Testis (tissue), 3 donors: Measurements from ENCODE around the gene BARX1. TPM values are rescaled to one million over a fixed set of nuclear protein-coding genes. Genes with fewer than 3 reads are reported as not detected.

Source experiments
- DNase-seq: peaks from one replicate; pipeline ENCODE4 v3.0.0-alpha.2; 2019
- H3K27ac ChIP-seq, 2 donors: fragments of 200-600 bp; sonication (generic); one replicate each; pipeline ENCODE4 v1.5.1; 2019
- H3K27me3 ChIP-seq: fragments of 200-600 bp; sonication (generic); one replicate; pipeline ENCODE4 v1.5.1; 2019
- H3K36me3 ChIP-seq: fragments of 200-600 bp; sonication (generic); one replicate; pipeline ENCODE4 v1.5.1; 2017; ENCODE audit warnings: low read depth; ENCODE audit errors: missing control alignments
- H3K4me1 ChIP-seq: fragments of 200-600 bp; sonication (generic); one replicate; pipeline ENCODE4 v1.5.1; 2019
- H3K4me3 ChIP-seq, 2 donors: fragments of 200-600 bp; sonication (generic); one replicate each; pipeline ENCODE4 v1.5.1; 2017 to 2019
- H3K9me3 ChIP-seq: fragments of 200-600 bp; sonication (generic); one replicate; pipeline ENCODE4 v1.5.1; 2017
- POLR2A ChIP-seq: fragments of 450-650 bp; IDR thresholded peaks from one replicate; pipeline ENCODE4 v1.6.1; 2017; ENCODE audit warnings: antibody characterized with exemption, mild to moderate bottlenecking, moderate library complexity
- WGBS, 2 donors: methylation state at CpG; one replicate each; pipeline ENCODE4 v1.1.5; 2018; 5-methylcytosine and 5-hydroxymethylcytosine counted together
- intact Hi-C: fragments of 100-400 bp; cut with DNase I; formaldehyde crosslinking; loops from one replicate; pipeline ENCODE4 v1.15.1; 2023; ENCODE audit warnings: low total_unique reads
- polyA plus RNA-seq: library from polyadenylated mRNA; stranded (reverse); fragments of 350-450 nt; fragmentation: Illumina TruSeq; extraction: RNeasy Lipid Tissue Mini Kit (QIAGEN cat#74804); gene quantifications from one replicate; pipeline ENCODE4 v1.2.3, GENCODE V29; 2014; ENCODE audit warnings: low read depth, low replicate concordance; ENCODE audit not compliant: insufficient read depth
- total RNA-seq, 2 donors: library from RNA; depleted of rRNA; stranded (reverse); fragments of >200 nt; gene quantifications; one replicate each; pipeline ENCODE4 v1.2.3, GENCODE V29; 2016
- TF ChIP-seq, protein P1 (sequence below), 3 experiments: fragments of 450-650 bp in 2 of 3; fragments of 200-600 bp in 1 of 3; sonication (generic) in 1 of 3; IDR thresholded peaks; one replicate each; pipeline ENCODE4 v1.5.1; 2016 to 2019; ENCODE audit warnings: antibody characterized with exemption in 3 of 3, mild to moderate bottlenecking in 2 of 3, moderate library complexity in 1 of 3

Gene BARX1
- total and polyA plus RNA-seq, 3 donors from 2014 or later = 3.7 to 8.6 (median 3.7) TPM

DNA sequence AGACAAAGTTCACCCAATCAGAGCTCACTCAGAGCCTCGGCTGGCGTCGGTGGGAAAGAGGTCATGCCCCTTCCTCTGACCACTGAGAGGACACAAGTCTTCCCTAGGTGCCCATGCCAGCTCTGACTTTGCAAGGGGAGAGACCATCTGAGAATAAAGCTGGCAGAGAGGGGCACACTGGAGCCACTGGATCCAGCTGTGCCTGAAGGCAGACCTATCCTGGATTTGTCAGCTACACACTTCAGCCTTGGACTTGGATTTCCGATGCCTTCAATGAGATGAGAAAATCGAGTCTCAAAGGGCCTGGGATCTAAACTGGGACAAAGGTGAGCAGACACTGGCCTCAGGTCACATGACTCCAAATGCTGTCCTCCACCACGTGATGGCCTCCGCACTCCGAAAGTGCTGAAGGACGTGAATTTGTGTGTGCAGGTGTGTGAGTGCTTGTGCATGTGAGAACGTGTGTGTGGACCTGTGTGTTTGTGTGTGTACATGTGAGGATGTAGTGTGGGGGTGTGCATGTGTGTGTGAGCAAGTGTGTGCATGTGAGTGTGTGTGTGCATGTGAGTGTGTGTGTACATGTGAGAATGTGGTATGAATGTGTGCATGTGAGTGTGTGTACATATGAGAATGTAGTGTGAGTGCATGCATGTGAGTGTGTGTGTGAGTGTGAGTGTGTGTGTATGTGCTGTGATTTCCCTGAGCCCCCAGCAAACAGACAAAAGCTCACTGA lies 37.9 kb downstream of the BARX1 start:
- H3K9me3 ChIP-seq = no peaks in the 10 kb centered on the region
- no peak overlapping the region for H3K4me3 ChIP-seq
- intact Hi-C loops = no loop called here
- no peaks in the 10 kb centered on the region for H3K36me3 ChIP-seq
- H3K4me1 ChIP-seq = no peaks in the 10 kb centered on the region
- WGBS, 2 donors = 80 to 91% methylated on average over 10 of the region's 10 CpGs
- no peak overlapping the region for H3K27ac ChIP-seq
- no peak for DNase-seq
- TF ChIP-seq POLR2A = no peak
- TF ChIP-seq, protein P1, sequence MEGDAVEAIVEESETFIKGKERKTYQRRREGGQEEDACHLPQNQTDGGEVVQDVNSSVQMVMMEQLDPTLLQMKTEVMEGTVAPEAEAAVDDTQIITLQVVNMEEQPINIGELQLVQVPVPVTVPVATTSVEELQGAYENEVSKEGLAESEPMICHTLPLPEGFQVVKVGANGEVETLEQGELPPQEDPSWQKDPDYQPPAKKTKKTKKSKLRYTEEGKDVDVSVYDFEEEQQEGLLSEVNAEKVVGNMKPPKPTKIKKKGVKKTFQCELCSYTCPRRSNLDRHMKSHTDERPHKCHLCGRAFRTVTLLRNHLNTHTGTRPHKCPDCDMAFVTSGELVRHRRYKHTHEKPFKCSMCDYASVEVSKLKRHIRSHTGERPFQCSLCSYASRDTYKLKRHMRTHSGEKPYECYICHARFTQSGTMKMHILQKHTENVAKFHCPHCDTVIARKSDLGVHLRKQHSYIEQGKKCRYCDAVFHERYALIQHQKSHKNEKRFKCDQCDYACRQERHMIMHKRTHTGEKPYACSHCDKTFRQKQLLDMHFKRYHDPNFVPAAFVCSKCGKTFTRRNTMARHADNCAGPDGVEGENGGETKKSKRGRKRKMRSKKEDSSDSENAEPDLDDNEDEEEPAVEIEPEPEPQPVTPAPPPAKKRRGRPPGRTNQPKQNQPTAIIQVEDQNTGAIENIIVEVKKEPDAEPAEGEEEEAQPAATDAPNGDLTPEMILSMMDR (IDR thresholded peaks at IDR 0.05) = no peak
- no peaks in the 10 kb centered on the region for H3K27me3 ChIP-seq

DNA sequence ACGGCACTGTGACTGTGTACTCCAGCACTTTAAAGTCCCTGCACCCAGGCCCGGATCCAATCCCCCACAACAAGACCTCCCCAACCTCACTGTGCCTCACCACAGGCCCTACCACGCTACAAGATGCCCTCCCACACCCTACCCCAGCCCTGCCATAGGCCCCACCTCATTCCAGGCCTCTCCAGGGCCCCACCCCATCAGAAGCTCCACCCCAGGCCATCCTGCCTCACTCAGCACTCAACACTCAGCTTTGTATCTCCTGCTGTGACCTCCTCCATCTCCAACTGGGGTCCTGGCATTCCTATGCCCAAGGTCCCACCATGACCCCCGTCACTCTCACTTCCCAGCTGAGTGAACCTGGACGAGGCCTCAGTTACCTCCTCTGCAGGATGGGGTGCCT lies 38.8 kb downstream of the BARX1 start:
- WGBS, 2 donors = 86 to 89% methylated on average over 5 of the region's 5 CpGs
- Histone ChIP-seq H3K27ac (no peak overlapping the region), H3K36me3 (no peaks in the 10 kb centered on the region), H3K9me3 (no peaks in the 10 kb centered on the region), H3K4me3 (no peak overlapping the region), H3K27me3 (no peaks in the 10 kb centered on the region), H3K4me1 (no peaks in the 10 kb centered on the region)
- DNase-seq = no peak
- intact Hi-C loops = no loop called here
- TF ChIP-seq, protein P1 (IDR thresholded peaks at IDR 0.05) = no peak

DNA sequence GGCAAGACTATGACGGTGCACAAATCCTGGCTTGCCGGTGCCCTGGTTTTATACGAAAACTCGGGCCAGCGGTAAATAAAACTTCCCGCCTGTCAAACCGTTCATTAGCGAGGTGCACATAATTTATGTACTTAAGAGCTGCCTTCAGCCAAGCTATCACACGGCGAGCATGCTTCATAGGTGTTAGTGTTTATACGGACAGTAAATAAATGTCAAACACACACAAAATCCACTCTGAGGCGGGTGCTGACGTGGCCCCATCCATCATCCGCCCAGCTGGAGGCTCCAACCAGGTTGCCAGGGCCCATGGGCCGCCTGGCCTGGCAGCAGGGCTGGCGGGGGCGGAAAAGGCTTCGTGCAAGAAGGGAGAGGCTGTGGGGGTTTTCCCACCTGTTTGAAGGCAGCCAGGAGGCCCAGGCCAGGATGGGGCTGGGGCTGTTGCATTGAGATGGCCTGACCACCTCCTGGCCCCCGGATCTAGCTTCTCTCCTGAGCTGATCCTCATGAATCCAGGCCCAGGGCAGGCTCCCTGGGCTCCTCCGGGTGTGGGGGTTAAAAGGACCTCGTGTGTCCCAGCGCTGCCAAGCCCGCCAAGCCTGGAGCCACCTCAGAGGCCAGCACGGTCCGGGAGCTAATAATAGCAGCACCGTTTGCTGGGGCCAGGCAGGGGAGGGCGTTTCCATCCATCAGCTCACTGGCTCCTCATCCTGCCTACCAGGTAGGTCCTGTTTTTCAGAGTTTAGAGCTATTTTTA lies 43.2 kb downstream of the BARX1 start:
- no peak overlapping the region for H3K27ac ChIP-seq
- H3K9me3 ChIP-seq = no peaks in the 10 kb centered on the region
- DNase-seq = no peak
- H3K27me3 ChIP-seq = no peaks in the 10 kb centered on the region
- H3K36me3 ChIP-seq = no peaks in the 10 kb centered on the region
- 63 to 75% methylated on average over 24 to 27 of the region's 27 CpGs for WGBS, 2 donors
- no peaks in the 10 kb centered on the region for H3K4me1 ChIP-seq
- TF ChIP-seq POLR2A = no peak
- TF ChIP-seq, protein P1 (IDR thresholded peaks at IDR 0.05) = no peak
- intact Hi-C loops = no loop called here
- H3K4me3 ChIP-seq = no peak overlapping the region

DNA sequence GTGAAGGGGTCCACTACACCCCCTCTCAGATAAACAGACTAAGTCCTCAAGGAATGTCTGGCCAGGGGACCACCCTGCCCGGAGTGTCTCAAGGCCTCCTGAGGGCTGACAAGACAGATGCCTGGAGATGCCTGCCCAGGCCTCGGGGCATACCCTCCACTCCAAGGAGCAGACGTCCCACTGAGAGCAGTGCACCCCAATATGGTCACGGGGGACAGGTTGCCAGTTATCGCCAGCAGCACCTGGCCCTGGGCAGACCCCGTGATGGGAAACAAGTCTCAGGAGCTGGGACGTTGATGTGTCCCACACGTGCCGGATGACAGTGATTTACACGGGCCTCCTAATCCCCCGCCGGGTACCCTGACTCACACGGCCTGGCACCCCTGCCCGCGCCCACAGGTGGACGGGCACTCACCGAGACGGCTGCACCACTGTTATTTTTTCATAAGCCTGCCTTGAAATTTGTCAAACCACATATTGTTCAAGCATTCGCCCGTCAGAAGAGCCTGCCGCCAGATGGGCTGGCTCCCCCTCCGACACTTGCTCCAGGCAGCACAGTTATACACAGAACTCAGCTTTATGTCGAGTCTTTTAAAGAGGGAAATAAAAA lies 43.9 kb downstream of the BARX1 start:
- Histone ChIP-seq H3K4me1 (no peaks in the 10 kb centered on the region), H3K27ac (no peak overlapping the region), H3K27me3 (no peaks in the 10 kb centered on the region), H3K4me3 (no peak overlapping the region), H3K36me3 (no peaks in the 10 kb centered on the region), H3K9me3 (no peaks in the 10 kb centered on the region)
- TF ChIP-seq POLR2A = no peak
- TF ChIP-seq, protein P1 (IDR thresholded peaks at IDR 0.05) = no peak
- WGBS, 2 donors = 78 to 85% methylated on average over 18 to 23 of the region's 23 CpGs
- DNase-seq = no peak
- intact Hi-C loops = no loop called here
